GM18508 (cell line): ENCODE measurements around the gene KCNK13.
"Not testable (repeated sequence)": the region's sequence is repeated elsewhere in the genome, so short reads cannot be mapped to it uniquely, and the experiment has no call there.

Source experiments
- ATAC-seq: cut with Tn5 transposase; IDR thresholded peaks from one replicate; pipeline ENCODE4 v1.9.1; 2021; ENCODE audit warnings: moderate number of reproducible peaks; ENCODE audit not compliant: insufficient read depth, unreplicated experiment

The KCNK13 gene

DNA sequence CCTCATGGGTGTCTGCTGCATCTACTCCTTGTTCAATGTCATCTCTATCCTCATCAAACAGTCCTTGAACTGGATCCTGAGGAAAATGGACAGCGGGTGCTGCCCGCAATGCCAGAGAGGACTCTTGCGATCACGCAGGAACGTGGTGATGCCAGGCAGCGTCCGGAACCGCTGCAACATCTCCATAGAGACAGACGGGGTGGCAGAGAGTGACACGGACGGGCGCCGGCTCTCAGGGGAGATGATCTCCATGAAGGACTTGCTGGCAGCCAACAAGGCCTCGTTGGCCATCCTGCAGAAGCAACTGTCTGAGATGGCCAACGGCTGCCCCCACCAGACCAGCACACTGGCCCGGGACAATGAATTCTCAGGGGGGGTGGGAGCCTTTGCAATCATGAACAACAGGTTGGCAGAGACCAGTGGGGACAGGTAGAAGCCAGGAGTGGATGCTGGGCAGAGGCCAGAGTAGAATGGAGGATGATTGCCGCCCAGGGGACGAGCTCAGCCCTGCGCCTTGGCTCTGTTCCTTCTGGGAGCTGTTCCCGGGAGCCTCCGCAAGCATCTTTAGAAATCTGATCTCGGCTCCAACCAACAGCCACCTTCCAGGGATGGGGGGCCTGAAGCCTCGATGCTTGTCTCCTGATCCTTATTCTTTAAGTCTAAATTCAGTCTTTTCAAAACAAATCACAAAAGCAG is 122.9 kb downstream of the KCNK13 start:
- ATAC-seq, result no peak

DNA sequence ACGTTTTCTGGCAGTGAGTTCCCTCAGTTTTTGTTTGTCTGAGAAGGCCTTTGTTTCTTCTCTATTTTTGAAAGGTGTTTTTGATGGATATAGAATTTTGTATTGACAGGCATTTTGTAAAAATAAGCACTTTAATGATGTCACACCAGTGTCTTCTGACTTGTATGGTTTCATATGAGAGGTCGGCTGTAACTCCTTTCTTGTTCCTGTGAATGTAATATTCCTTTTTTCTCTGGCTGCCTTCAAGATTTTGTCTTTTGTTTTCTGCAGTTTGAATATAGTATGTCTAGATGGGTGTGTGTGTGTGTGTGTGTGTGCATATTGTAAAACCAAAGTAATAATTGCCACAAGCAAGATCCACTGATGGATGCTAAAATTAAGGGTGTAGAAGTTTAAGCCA is 126.8 kb downstream of the KCNK13 start:
- ATAC-seq, result no peak

DNA sequence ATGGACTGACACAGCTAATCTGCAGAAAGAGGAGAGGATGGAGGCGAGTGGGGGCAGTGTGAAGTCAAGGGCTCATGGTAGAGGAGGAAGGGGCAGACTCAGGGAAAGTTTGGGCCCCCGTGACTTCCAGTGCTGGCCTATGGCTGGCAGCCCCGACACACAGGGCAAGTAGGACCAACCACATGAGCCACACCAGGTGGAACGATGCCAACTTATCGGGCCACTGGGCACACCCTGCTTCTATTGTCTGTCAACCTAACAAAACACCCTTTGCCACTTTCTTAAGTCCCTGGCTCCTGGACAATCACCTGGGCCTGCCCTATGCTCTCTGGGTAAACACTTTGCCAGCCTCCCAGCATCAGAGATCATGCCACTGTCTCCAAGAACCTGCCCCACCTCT is 129.4 kb downstream of the KCNK13 start:
- no peak for ATAC-seq

DNA sequence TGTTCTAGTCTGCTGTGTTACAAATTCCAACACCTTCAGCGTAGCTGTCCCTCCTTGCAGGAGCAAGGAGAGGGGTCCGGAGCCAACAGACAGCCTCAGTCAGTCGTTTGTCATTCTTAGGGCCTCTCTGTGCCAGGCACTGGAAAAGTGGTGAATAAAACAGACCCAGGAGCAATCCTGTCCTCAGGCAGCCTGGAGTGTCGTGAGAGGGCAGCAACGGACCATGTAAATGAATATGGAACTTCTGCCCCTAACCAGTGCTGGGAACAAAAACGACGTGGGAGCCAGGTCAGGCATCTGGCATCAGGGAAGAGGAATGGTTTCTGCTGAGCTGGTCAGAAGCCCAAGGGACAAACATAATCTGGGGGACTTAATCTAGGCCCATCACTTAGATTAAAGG is 129.8 kb downstream of the KCNK13 start:
- ATAC-seq, result no peak

DNA sequence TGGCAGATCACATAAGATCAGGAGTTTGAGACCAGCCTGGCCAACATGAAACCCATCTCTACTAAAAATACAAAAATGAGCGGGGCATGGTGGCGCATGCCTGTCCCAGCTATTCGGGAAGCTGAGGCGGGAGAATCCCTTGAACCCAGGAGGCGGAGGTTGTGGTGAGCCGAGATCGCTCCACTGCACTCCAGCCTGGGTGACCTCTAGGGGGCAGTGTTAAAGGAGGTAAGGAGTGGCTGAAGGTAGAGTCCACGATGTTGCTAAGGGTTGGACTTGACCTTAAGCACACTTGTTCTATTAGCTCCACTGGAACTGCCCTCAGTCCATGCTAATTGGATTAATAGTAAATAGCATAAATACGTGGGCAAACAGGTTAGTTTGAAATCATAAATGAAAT is 132.1 kb downstream of the KCNK13 start:
- ATAC-seq, result no peak

DNA sequence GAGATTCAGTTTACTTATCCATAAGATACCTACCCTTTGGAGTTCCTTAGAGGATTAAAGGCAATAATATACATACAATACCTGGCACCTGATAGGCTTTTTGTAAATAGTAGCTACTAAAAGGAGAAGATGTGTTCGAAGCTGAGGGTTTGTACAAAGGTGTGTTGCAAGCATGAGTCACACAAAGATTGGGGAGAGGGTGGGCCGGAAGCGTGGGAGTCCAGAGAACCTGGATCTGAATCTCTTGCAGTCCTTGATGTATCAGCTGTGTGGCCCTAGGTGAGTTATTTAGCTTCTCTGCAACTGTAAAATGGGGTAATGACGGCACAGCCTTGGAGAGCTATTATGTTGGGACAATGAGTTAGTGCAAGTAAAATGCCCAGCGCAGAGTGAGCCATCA is 132.9 kb downstream of the KCNK13 start:
- ATAC-seq, result no peak

DNA sequence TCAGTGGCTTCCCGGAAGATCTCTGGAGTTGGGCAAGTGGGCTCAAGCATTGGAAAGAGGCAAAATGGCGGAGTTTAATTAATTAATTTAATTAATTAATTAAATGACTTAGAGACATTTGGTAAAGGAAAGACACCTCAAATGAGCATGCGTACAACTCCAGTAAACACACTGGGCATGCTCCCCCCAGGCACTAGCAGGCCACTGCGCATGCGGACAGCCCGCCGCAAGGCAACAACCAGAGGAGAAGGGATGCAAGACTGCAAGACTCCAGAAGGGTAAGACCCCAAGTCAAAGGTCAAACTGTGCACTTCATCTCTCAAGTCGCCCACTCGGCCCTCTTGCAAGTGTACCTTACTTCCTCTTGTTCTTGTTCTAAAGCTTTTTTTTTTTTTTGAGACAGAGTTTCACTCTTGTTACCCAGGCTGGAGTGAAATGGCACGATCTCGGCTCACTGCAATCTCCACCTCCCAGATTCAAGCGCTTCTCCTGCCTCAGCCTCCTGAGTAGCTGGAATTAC is 136.8 kb downstream of the KCNK13 start:
- no peak for ATAC-seq

DNA sequence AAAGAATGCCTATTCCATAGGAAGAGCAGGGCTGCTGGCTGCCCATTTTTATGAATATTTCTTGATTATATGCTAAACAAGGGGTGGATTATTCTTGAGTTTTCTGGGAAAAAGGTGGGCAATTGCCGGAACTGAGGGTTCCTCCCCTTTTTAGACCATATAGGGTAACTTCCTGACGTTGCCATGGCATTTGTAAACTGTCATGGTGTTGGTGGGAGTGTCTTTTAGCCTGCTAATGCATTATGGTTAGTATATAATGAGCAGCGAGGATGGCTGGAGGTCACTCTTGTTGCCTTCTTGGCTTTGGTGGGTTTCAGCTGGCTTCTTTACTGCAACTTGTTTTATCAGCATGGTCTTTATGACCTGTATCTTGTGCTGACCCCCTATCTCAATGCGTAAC is 138.8 kb downstream of the KCNK13 start:
- not testable (repeated sequence) for ATAC-seq

DNA sequence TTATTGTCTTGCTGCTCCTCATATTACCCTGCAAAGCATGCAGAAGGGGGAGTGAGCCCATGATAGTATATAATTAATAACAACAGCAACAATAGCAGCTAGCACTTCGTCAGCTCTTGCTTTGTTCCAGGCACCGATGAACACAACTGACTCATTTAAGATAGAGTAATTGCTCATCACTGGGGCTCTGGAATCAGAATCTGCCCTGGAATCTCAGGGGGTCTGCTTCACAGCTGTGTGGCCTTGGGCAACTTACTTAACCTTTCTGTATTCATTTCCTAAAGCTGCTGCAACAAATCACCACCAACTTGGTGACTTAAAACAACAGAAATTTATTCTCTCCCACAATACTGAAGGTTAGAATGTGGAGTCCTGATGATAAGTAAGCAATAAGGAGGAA is 139.6 kb downstream of the KCNK13 start:
- no peak for ATAC-seq

DNA sequence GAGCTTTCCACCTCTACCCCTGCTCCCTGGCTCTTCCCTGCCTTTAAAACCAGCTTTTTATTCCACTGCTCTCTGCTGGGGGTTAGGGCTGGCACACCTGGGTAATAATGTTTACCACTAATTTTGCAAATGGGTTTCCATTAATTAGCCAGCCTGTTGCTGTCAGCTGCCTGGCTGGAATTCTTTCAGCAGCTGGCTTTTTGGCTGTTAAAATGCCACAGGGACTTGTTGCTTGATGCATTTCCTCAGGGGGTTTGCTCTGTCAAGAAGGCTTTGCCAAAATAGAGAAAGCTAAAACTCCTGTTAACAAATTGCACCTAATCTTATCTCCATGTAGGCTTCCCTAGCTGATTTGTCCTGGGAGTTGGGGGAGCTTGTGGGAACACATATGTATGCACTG is 142.7 kb downstream of the KCNK13 start:
- no peak for ATAC-seq

DNA sequence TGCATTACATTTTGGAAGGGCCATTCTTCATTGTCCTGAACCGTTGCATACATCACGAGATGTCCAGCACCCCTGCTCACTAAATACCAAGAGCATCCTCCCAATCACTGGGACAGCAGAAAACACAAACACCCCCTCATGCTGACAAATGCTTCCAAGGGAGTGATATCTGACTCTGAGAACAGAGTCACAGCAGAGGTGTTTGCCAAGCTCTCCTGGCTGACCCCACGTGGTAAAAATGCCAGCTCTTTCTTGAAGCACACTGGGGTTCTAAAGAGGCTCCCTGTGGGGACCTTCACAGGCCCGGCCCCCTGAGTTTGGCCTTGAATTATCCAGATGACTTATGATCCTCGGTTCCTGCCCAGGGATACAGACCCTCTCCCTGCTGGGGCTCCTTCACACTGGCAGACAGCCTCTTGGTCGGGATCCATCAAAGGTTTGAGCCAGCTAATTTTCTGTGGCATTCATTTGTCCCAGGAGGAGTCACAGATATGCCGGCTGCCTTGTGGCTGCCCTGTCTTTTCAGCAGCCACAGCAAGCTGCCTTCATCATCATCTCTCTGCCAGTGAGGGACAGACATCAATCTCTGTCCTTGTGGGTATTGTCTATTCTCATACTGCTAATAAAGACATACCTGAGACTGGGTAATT is 151.4 kb downstream of the KCNK13 start:
- no peak for ATAC-seq

DNA sequence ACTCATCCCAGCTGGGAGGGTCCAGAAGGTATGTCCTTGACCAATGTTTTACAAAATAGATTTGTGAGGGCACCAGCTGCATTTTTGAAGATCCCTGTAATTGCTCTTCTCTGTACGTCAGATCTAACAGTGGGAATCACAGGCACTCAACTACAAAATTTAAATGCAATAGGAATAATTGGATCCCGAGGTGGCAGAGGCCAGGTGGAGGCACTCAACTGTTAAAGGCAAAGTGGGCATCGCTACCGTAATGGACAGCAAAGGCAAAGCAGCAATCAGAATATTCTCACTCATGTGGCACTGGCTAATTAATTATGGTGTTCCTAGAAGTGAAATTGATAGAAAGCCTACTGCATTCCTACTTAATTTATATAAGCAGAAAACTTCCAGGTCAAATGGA is 166.7 kb downstream of the KCNK13 start:
- ATAC-seq, result no peak

DNA sequence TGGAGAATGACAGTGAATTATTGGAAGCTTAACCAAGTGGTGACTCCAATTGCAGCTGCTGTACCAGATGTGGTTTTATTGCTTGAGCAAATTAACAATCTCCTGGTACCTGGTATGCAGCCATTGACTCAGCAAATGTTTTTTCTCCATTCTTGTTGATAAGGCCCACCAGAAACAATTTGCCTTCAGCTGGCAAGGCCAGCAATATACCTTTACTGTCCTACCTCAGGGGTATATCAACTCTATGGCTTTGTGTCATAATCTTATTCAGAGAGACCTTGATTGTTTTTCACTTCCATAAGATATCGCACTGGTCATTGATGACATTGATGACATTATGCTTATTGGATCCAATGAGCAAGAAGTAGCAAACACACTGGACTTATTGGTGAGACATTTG is 168.1 kb downstream of the KCNK13 start:
- not testable (repeated sequence) for ATAC-seq
